Activated CD8-positive, alpha-beta memory T cell treated with anti-CD3 and anti-CD28 coated beads for 24 hours (primary cell): Measurements from ENCODE around the gene LEFTY1.
"Not testable (repeated sequence)": the region's sequence is repeated elsewhere in the genome, so short reads cannot be mapped to it uniquely, and the experiment has no call there.

Experiments
- DNase-seq: peaks from one replicate; pipeline ENCODE4 v3.0.0-alpha.2; 2020

Gene LEFTY1

GRCh38 chr1:225847610-225848009 lies 41.3 kb downstream of the LEFTY1 start:
- no peak for DNase-seq

GRCh38 chr1:225846331-225847310 lies 42.3 kb downstream of the LEFTY1 start:
- DNase-seq = no peak

GRCh38 chr1:225845571-225846259 lies 43.2 kb downstream of the LEFTY1 start:
- DNase-seq = peak; percentile 71

GRCh38 chr1:225845097-225845496 lies 43.8 kb downstream of the LEFTY1 start:
- DNase-seq = no peak

- no peak for DNase-seq
Measured at GRCh38 chr1:225844236-225845061, 44.5 kb downstream of the LEFTY1 start.

- DNase-seq = no peak
Measured at GRCh38 chr1:225843426-225843795, 45.5 kb downstream of the LEFTY1 start.

GRCh38 chr1:225842788-225843425 lies 46.0 kb downstream of the LEFTY1 start:
- no peak for DNase-seq

GRCh38 chr1:225842074-225842473 lies 46.9 kb downstream of the LEFTY1 start:
- DNase-seq = no peak

- no peak for DNase-seq
Measured at GRCh38 chr1:225840713-225841112, 48.2 kb downstream of the LEFTY1 start.

- no peak for DNase-seq
Measured at GRCh38 chr1:225840223-225840610, 48.7 kb downstream of the LEFTY1 start.

GRCh38 chr1:225838793-225839192 lies 50.2 kb downstream of the LEFTY1 start:
- no peak for DNase-seq

- not testable (repeated sequence) for DNase-seq
Measured at GRCh38 chr1:225836296-225836695, 52.6 kb downstream of the LEFTY1 start.
